HepG2 (cell line): ENCODE data around the gene HS3ST4. TPM values are rescaled to one million over a fixed set of nuclear protein-coding genes. Genes with fewer than 3 reads are reported as not detected.

Experiments
- CEBPZ ChIP-seq: IDR thresholded peaks from 2 replicates; pipeline ENCODE4 v1.6.1; 2012; ENCODE audit warnings: low read length, improper control_type of control experiment
- KDM5B ChIP-seq: sonication (generic); formaldehyde crosslinking; IDR thresholded peaks from 2 replicates; pipeline ENCODE4 v1.4.0; 2020; ENCODE audit warnings: missing genetic modification reagents, mild to moderate bottlenecking, borderline replicate concordance
- SNAPC4 ChIP-seq: sonication (generic); formaldehyde crosslinking; IDR thresholded peaks from 2 replicates; pipeline ENCODE4 v1.4.0; 2020; ENCODE audit warnings: mild to moderate bottlenecking, missing genetic modification reagents
- ZNF737 ChIP-seq: sonication (generic); formaldehyde crosslinking; IDR thresholded peaks from 2 replicates; pipeline ENCODE4 v1.5.0; 2020; ENCODE audit warnings: missing genetic modification reagents, mild to moderate bottlenecking, borderline replicate concordance
- polyA plus RNA-seq, 8 experiments: library from polyadenylated mRNA; depleted of rRNA in 3 of 8; stranded (reverse) in 7 of 8; unstranded in 1 of 8; fragments of >200 nt; fragmentation: Illumina TruSeq in 4 of 8; extraction: Trizol in 4 of 8; gene quantifications; 2 replicates each; pipeline versions ENCODE4 v1.2.1 to v1.2.3, GENCODE V29; 2011 to 2016; ENCODE audit warnings: low read depth in 4 of 8, missing spikeins in 1 of 8, mixed read lengths in 1 of 8; ENCODE audit not compliant: insufficient read depth in 1 of 8
- total RNA-seq, 5 experiments: library from RNA; depleted of rRNA; stranded (reverse); fragments of >200 nt; fragmentation: Illumina TruSeq; extraction: Trizol; gene quantifications; 2 replicates each; pipeline ENCODE4 v1.2.3, GENCODE V29; 2016; ENCODE audit warnings: low read depth in 1 of 5

Gene HS3ST4
- total and polyA plus RNA-seq, 2 of the 13 experiments (the other 11 are each of a cell fraction or from before 2014, with no cell fraction given), result not detected

- TF ChIP-seq CEBPZ (no peak), SNAPC4 (CRISPR knock-in tag) (no peak), KDM5B (CRISPR knock-in tag) (no peak), ZNF737 (CRISPR knock-in tag) (no peak)
These were observed 457.8 kb downstream of the HS3ST4 start (continued) for GRCh38 chr16:26149364-26150190.
